Stimulated activated CD8-positive, alpha-beta memory T cell treated with anti-CD3 and anti-CD28 coated beads, Interleukin-15, amount 100 ng/mL, for 48 hours (primary cell): ENCODE measurements around the gene DAPL1.
A peak's percentile ranks its signal among the peaks of the same experiment; 100 is the strongest.

Experiments
- DNase-seq, 2 donors: peaks; one replicate each; pipeline ENCODE4 v3.0.0-alpha.2; 2020; ENCODE audit warnings: low read depth in 2 of 2

The DAPL1 gene

GRCh38 chr2:158795195-158795924, at the start of gene DAPL1:
Gene DAPL1 (plus strand): TSS chr2:158795317. CDS start chr2:158795373, 56 bp downstream.
- DNase-seq = no peak

- no peak for DNase-seq
Observed at GRCh38 chr2:158745866-158746382, 49.2 kb upstream of the DAPL1 start.

GRCh38 chr2:158746488-158746887, 48.6 kb upstream of the DAPL1 start:
- no peak for DNase-seq

- no peak for DNase-seq
Observed at GRCh38 chr2:158747281-158747680, 47.8 kb upstream of the DAPL1 start.

GRCh38 chr2:158748926-158749590, 46.1 kb upstream of the DAPL1 start:
- no peak for DNase-seq

- no peak for DNase-seq
Observed at GRCh38 chr2:158750458-158751125, 44.5 kb upstream of the DAPL1 start.

- DNase-seq = no peak
Observed at GRCh38 chr2:158753641-158754611, 41.2 kb upstream of the DAPL1 start.

- DNase-seq = no peak
Observed at GRCh38 chr2:158755310-158756087, 39.6 kb upstream of the DAPL1 start.

GRCh38 chr2:158756331-158756730, 38.8 kb upstream of the DAPL1 start:
- DNase-seq = no peak

GRCh38 chr2:158756976-158757375, 38.1 kb upstream of the DAPL1 start:
- DNase-seq = peak; percentile 2 to 11

GRCh38 chr2:158760887-158761286, 34.2 kb upstream of the DAPL1 start:
- DNase-seq = no peak

- no peak for DNase-seq
Observed at GRCh38 chr2:158761621-158762020, 33.5 kb upstream of the DAPL1 start.

GRCh38 chr2:158762336-158762735, 32.8 kb upstream of the DAPL1 start:
- no peak for DNase-seq

- DNase-seq = no peak
Observed at GRCh38 chr2:158766524-158766923, 28.6 kb upstream of the DAPL1 start.

- no peak for DNase-seq
Observed at GRCh38 chr2:158772306-158773078, 22.6 kb upstream of the DAPL1 start.

- DNase-seq = no peak
Observed at GRCh38 chr2:158773121-158773520, 22.0 kb upstream of the DAPL1 start.

- DNase-seq = no peak
Observed at GRCh38 chr2:158774681-158775080, 20.4 kb upstream of the DAPL1 start.

GRCh38 chr2:158775273-158776027, 19.7 kb upstream of the DAPL1 start:
- DNase-seq = no peak

- no peak for DNase-seq
Observed at GRCh38 chr2:158776231-158776630, 18.9 kb upstream of the DAPL1 start.
